GM10248 (cell line): ENCODE measurements around the gene JCHAIN.
A peak's percentile ranks its signal among the peaks of the same experiment; 100 is the strongest.
"Not testable (repeated sequence)": the region's sequence is repeated elsewhere in the genome, so short reads cannot be mapped to it uniquely, and the experiment has no call there.

Experiments used
- CTCF ChIA-PET: fragments of 300-600 bp; sonication (Branson Sonifier 250); formaldehyde crosslinking; extraction: SDS; loops from one replicate; lab custom pipeline; 2021; ENCODE audit warnings: antibody characterized with exemption; lab: Yijun Ruan, JAX
- POLR2A ChIA-PET: fragments of 350-650 bp; sonication (Branson Sonifier 250); formaldehyde crosslinking; extraction: SDS; loops from one replicate; lab custom pipeline; 2020; ENCODE audit warnings: antibody characterized with exemption; lab: Yijun Ruan, JAX
- DNase-seq: peaks from one replicate; pipeline ENCODE4 v3.0.0; 2012; ENCODE audit errors: extremely low spot score
- TF ChIP-seq, protein P1 (sequence below): IDR thresholded peaks from 2 replicates; pipeline ENCODE4 v1.5.1; 2012; ENCODE audit warnings: mild to moderate bottlenecking, low read depth; ENCODE audit errors: extremely low read depth, missing control alignments, control extremely low read depth

JCHAIN gene

DNA sequence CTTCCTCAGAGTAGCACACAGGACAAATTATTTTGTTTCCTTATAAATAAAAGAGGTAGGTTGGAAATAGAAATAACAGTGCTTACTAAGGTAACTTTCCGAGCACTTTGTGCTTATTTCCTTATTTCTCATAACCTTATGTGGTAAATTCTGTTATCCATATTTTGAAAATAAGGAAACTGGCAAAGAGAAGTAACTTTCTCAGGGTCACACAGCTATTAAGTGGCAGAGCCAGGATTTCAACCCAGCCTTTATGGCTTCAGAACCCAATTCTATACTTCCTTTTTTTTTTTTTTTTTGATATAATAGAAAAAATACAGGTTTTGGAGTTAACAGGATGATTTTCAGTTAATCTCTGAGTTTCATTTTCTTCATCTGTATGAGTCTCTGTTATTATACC is 25.4 kb upstream of the JCHAIN start:
- CTCF ChIA-PET = interaction anchor here (1.3 to 4.1 kb wide), 3 partner anchors 8 to 40 kb away, joined by 5 to 47 read pairs (median 35); no protein-coding TSS in a partner anchor
- POLR2A ChIA-PET = interaction anchor here (0.7 kb wide), 1 partner anchor 753 kb away, joined by 3 read pairs; no protein-coding TSS in a partner anchor

DNA sequence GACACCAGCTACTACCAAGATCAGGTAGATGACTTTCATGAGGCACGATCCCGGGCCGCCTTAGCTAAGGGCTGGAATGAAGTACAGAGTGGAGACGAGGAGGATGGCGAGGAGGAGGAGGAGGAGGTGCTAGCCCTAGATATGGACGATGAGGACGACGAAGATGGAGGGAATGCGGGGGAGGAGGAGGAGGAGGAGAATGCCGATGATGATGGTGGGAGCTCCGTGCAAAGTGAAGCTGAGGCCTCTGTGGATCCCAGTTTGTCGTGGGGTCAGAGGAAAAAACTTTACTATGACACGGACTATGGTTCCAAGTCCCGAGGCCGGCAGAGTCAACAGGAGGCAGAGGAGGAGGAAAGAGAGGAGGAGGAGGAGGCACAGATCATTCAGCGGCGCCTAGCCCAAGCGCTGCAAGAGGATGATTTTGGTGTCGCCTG is 22.5 kb upstream of the JCHAIN start:
- ChIA-PET POLR2A (no interaction called here), CTCF (interaction anchor here (0.8 to 4.1 kb wide), 19 partner anchors 9 to 321 kb away, joined by 3 to 47 read pairs (median 4); partner anchors contain the start of gene JCHAIN)
- TF ChIP-seq, protein P1, sequence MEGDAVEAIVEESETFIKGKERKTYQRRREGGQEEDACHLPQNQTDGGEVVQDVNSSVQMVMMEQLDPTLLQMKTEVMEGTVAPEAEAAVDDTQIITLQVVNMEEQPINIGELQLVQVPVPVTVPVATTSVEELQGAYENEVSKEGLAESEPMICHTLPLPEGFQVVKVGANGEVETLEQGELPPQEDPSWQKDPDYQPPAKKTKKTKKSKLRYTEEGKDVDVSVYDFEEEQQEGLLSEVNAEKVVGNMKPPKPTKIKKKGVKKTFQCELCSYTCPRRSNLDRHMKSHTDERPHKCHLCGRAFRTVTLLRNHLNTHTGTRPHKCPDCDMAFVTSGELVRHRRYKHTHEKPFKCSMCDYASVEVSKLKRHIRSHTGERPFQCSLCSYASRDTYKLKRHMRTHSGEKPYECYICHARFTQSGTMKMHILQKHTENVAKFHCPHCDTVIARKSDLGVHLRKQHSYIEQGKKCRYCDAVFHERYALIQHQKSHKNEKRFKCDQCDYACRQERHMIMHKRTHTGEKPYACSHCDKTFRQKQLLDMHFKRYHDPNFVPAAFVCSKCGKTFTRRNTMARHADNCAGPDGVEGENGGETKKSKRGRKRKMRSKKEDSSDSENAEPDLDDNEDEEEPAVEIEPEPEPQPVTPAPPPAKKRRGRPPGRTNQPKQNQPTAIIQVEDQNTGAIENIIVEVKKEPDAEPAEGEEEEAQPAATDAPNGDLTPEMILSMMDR = no peak
- no peak for DNase-seq

More for the DNA sequence above, 25.4 kb upstream of the JCHAIN start:
- TF ChIP-seq, protein P1 = no peak
- DNase-seq = no peak

DNA sequence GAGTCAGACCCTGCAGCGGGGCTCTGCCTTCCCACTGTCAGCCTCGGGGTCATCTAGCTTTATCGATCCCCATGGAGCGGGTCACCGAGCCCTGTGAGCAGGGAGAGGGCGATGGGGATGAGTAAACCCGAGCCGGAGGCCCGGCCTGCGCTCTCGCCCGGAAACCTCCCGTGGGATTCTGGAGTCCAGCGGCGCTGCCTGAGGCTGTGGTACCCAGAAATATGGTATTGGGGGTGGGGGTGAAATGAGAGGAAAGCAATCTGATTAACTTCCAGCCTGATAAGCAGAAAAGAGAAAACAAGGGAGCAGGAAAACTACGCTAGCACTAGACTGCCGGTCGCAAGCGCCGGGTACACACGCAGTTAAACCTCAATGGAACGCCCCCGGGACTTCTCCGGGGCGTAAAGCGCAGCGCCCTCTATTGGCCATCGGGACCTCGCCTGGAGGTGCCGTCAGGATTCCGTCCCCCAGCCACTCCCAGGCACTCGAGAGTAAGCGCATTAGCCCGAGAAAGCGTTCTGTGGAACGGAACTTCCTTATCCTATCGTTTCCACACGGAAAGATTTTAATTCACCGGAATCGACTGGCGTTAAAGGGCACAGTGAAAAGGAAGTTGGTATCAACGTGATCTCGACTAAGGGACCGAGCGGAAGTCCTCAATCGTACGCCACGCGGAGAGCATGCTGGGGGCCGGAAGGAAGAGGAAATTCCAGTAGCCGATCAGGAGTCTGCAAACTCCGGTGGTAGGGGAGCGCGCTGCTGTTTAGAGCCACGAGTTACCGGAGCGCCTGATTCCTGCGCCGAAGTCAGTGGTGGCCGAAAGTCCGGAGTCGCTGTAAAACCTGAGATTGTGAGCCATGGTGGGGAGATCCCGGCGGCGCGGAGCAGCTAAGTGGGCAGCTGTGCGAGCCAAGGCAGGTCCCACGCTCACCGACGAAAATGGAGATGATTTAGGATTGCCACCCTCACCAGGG is 21.8 kb upstream of the JCHAIN start, which contains the start of gene UTP3:
TSS of gene UTP3 (plus strand) at position 712 of the 974 bp plus-strand sequence. CDS start at position 858, 146 bp downstream.
- ChIA-PET CTCF (interaction anchor here (0.6 to 4.1 kb wide), 30 partner anchors 8 to 387 kb away, joined by 3 to 47 read pairs (median 4); partner anchors contain the start of gene ENAM), POLR2A (no interaction called here)
- peak; percentile 87 for DNase-seq
- TF ChIP-seq, protein P1 = peak; percentile 95

DNA sequence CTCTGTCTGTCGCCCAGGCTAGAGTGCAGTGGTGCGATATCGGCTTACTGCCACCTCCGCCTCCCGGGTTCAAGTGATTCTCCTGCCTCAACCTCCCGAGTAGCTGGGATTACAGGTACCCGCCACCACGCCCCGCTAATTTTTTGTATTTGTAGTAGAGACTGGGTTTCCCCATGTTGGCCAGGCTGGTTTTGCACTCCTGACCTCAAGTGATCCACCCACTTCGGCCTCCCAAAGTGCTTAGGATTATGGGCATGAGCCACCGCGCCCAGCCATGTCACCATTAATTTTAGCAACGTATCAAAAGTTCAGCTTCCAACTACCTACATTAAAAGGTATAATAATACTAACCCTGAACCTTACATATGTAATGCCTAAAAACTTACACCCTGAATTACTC is 21.1 kb upstream of the JCHAIN start:
- CTCF ChIA-PET = interaction anchor here (0.6 to 1.4 kb wide), 14 partner anchors 8 to 388 kb away, joined by 3 to 7 read pairs (median 3); partner anchors contain the start of gene ENAM
- TF ChIP-seq, protein P1 = no peak
- POLR2A ChIA-PET = no interaction called here
- DNase-seq = no peak

DNA sequence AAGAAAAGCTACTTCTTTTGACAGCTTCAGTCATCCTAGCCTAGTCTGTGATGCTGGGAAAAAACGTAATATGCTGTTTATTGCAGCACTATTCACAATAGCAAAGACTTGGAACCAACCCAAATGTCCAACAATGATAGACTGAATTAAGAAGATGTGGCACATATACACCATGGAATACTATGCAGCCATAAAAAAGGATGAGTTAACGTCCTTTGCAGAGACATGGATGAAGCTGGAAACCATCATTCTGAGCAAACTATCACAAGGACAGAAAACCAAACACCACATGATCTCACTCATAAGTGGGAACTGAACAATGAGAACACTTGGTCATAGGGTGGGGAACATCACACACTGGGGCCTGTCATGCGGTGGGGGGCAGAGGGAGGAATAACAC is 15.8 kb upstream of the JCHAIN start:
- POLR2A ChIA-PET, DNase-seq: not testable (repeated sequence)
- CTCF ChIA-PET = interaction anchor here (1.0 to 1.6 kb wide), 4 partner anchors 13 to 22 kb away, joined by 3 to 4 read pairs (median 4); no protein-coding TSS in a partner anchor

DNA sequence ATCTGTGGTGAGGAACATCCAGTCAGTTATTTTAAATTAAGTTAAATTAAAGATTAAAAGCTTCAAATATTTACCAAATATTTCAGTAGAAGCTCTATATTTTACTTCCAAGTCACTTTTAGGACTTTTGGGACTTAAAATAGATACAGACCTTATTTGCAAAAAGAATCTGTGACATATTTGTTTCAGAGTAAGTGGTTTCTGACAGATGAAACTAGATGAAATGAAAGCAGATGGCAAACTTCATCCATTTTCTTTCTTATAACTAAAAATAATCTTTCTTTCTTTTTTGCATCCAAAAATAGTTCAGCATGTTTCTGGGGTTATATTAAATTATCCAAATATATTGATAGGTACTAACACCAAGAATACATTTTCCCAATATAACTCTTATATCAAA is 15.4 kb upstream of the JCHAIN start:
- TF ChIP-seq, protein P1 = no peak
- ChIA-PET CTCF (interaction anchor here (1.1 to 1.6 kb wide), 4 partner anchors 12 to 23 kb away, joined by 3 to 4 read pairs (median 4); no protein-coding TSS in a partner anchor), POLR2A (no interaction called here)

More for the DNA sequence above, 15.4 kb upstream of the JCHAIN start:
- DNase-seq = peak; percentile 26
